Activated CD8-positive, alpha-beta memory T cell treated with anti-CD3 and anti-CD28 coated beads, Interleukin-2, amount 50 U/mL, for 1 hour (primary cell): ENCODE results near the gene MAP3K14.
"Not testable (repeated sequence)": the region's sequence is repeated elsewhere in the genome, so short reads cannot be mapped to it uniquely, and the experiment has no call there.

Experiments used
- DNase-seq: peaks from one replicate; pipeline ENCODE4 v3.0.0-alpha.2; 2020; ENCODE audit errors: extremely low read depth

The MAP3K14 gene

GRCh38 chr17:45315648-45316433 is 979 bp downstream of the MAP3K14 start:
- no peak for DNase-seq

GRCh38 chr17:45314741-45315647 is 1.8 kb downstream of the MAP3K14 start:
- no peak for DNase-seq

GRCh38 chr17:45313996-45314740 is 2.7 kb downstream of the MAP3K14 start:
- no peak for DNase-seq

- no peak for DNase-seq
Observed at GRCh38 chr17:45313421-45313771, 3.4 kb downstream of the MAP3K14 start.

- DNase-seq, result no peak
Observed at GRCh38 chr17:45312477-45313420, 4.1 kb downstream of the MAP3K14 start.

GRCh38 chr17:45311760-45312476 is 4.9 kb downstream of the MAP3K14 start:
- DNase-seq, result peak; percentile 45

- DNase-seq, result no peak
Observed at GRCh38 chr17:45311401-45311759, 5.4 kb downstream of the MAP3K14 start.

GRCh38 chr17:45310380-45311324 is 6.2 kb downstream of the MAP3K14 start:
- DNase-seq, result no peak

- no peak for DNase-seq
Observed at GRCh38 chr17:45309400-45309799, 7.4 kb downstream of the MAP3K14 start.

- DNase-seq, result no peak
Observed at GRCh38 chr17:45308840-45309239, 8.0 kb downstream of the MAP3K14 start.

- DNase-seq, result no peak
Observed at GRCh38 chr17:45308016-45308365, 8.8 kb downstream of the MAP3K14 start.

- no peak for DNase-seq
Observed at GRCh38 chr17:45307290-45308015, 9.4 kb downstream of the MAP3K14 start.

GRCh38 chr17:45306623-45307022 is 10.2 kb downstream of the MAP3K14 start:
- no peak for DNase-seq

GRCh38 chr17:45306094-45306493 is 10.7 kb downstream of the MAP3K14 start:
- no peak for DNase-seq

- no peak for DNase-seq
Observed at GRCh38 chr17:45305530-45306087, 11.2 kb downstream of the MAP3K14 start.

- no peak for DNase-seq
Observed at GRCh38 chr17:45302649-45303173, 14.1 kb downstream of the MAP3K14 start.

GRCh38 chr17:45302220-45302619 is 14.6 kb downstream of the MAP3K14 start:
- DNase-seq, result not testable (repeated sequence)

- no peak for DNase-seq
Observed at GRCh38 chr17:45301674-45302073, 15.1 kb downstream of the MAP3K14 start.
